IMR-90 (cell line): ENCODE measurements around the gene MTCL1. TPM values are rescaled to one million over a fixed set of nuclear protein-coding genes. Genes with fewer than 3 reads are reported as not detected.
A peak's percentile ranks its signal among the peaks of the same experiment; 100 is the strongest.

ENCODE experiments used
- ATAC-seq: fragments of 200-7000 bp; cut with Tn5 transposase; 2 replicates; pipeline ENCODE4 v1.9.1; 2020; ENCODE audit warnings: low read depth, mild to moderate bottlenecking, moderate library complexity
- BruUV-seq: library from RNA; stranded (reverse); fragments of 400-500 nt; replicated peaks from 2 replicates; lab custom pipeline; 2021; lab: Mats Ljungman, UMichigan
- CTCF ChIA-PET: fragments of 300-600 bp; formaldehyde crosslinking; extraction: SDS; loops from one replicate; lab custom pipeline; 2021; ENCODE audit warnings: antibody characterized with exemption; lab: Yijun Ruan, JAX
- POLR2A ChIA-PET: fragments of 300-600 bp; sonication (Branson Sonifier 250); formaldehyde crosslinking; loops from one replicate; lab custom pipeline; 2022; ENCODE audit warnings: antibody characterized with exemption; ENCODE audit not compliant: unreplicated experiment; lab: Charles Lee
- DNase-seq: peaks from one replicate; pipeline ENCODE4 v3.0.0; 2013
- H2AFZ ChIP-seq: replicated peaks from 2 replicates; pipeline ENCODE3; 2013; ENCODE audit warnings: low read length, mild to moderate bottlenecking; ENCODE audit not compliant: poor library complexity
- H2AK5ac ChIP-seq: 2 replicates; pipeline ENCODE4 v1.6.1; 2013; ENCODE audit warnings: low read depth, low read length, inconsistent platforms
- H2AK9ac ChIP-seq: replicated peaks from 2 replicates; pipeline ENCODE3; 2013; ENCODE audit warnings: mild to moderate bottlenecking, low read depth, low read length, moderate library complexity; ENCODE audit not compliant: poor library complexity
- H2BK120ac ChIP-seq: 2 replicates; pipeline ENCODE4 v1.6.1; 2013; ENCODE audit warnings: low read depth, low read length, inconsistent platforms
- H2BK15ac ChIP-seq: 3 replicates; pipeline ENCODE4 v1.6.1; 2013; ENCODE audit warnings: low read depth, low read length, inconsistent platforms
- H2BK20ac ChIP-seq: 2 replicates; pipeline ENCODE4 v1.6.1; 2013; ENCODE audit warnings: low read depth, mild to moderate bottlenecking, inconsistent platforms, low read length, moderate library complexity
- H2BK5ac ChIP-seq: 2 replicates; pipeline ENCODE4 v1.6.1; 2013; ENCODE audit warnings: mild to moderate bottlenecking, low read depth, low read length, inconsistent platforms; ENCODE audit not compliant: poor library complexity, severe bottlenecking
- H3K14ac ChIP-seq: replicated peaks from 2 replicates; pipeline ENCODE4 v1.6.1; 2013; ENCODE audit warnings: low read depth, low read length, inconsistent platforms
- H3K18ac ChIP-seq: 2 replicates; pipeline ENCODE4 v1.6.1; 2013; ENCODE audit warnings: low read depth, low read length, control low read depth
- H3K23ac ChIP-seq: 2 replicates; pipeline ENCODE4 v1.6.1; 2013; ENCODE audit warnings: low read depth, low read length, inconsistent platforms
- H3K27ac ChIP-seq: 2 replicates; pipeline ENCODE4 v1.5.1; 2013; ENCODE audit warnings: mild to moderate bottlenecking, control low read depth, low read length; ENCODE audit not compliant: insufficient read depth
- H3K27me3 ChIP-seq: 2 replicates; pipeline ENCODE4 v1.6.1; 2013; ENCODE audit warnings: low read length; ENCODE audit not compliant: control insufficient read depth, insufficient read depth
- H3K36me3 ChIP-seq: 2 replicates; pipeline ENCODE4 v1.6.1; 2013; ENCODE audit warnings: low read length, mixed read lengths; ENCODE audit not compliant: control insufficient read depth, insufficient read depth
- H3K4ac ChIP-seq: 2 replicates; pipeline ENCODE4 v1.6.1; 2013; ENCODE audit warnings: low read depth, low read length, inconsistent platforms
- H3K4me1 ChIP-seq: 2 replicates; pipeline ENCODE4 v1.6.1; 2013; ENCODE audit warnings: low read length, mixed read lengths; ENCODE audit not compliant: control insufficient read depth, insufficient read depth
- H3K4me2 ChIP-seq: 2 replicates; pipeline ENCODE4 v1.6.1; 2013; ENCODE audit warnings: low read depth, mild to moderate bottlenecking, control low read depth, low read length, moderate library complexity
- H3K4me3 ChIP-seq: 2 replicates; pipeline ENCODE4 v1.5.1; 2013; ENCODE audit warnings: low read depth, mild to moderate bottlenecking, control low read depth, low read length, moderate library complexity; ENCODE audit not compliant: insufficient read depth
- H3K56ac ChIP-seq: 2 replicates; pipeline ENCODE4 v1.6.1; 2013; ENCODE audit warnings: low read length, inconsistent platforms; ENCODE audit not compliant: insufficient read depth; ENCODE audit errors: extremely low read depth
- H3K79me1 ChIP-seq, 2 experiments: 2 replicates each; pipeline ENCODE4 v1.6.1; 2013; ENCODE audit warnings: low read length in 2 of 2, inconsistent platforms in 1 of 2, low read depth in 1 of 2
- H3K9ac ChIP-seq: 2 replicates; pipeline ENCODE4 v1.6.1; 2013; ENCODE audit warnings: low read depth, low read length, control low read depth
- H3K9me1 ChIP-seq: 2 replicates; pipeline ENCODE4 v1.6.1; 2013; ENCODE audit warnings: low read length, inconsistent platforms; ENCODE audit not compliant: insufficient read depth
- H3K9me3 ChIP-seq: 2 replicates; pipeline ENCODE4 v1.6.1; 2013; ENCODE audit warnings: low read length; ENCODE audit not compliant: control insufficient read depth, insufficient read depth
- H4K20me1 ChIP-seq: 2 replicates; pipeline ENCODE4 v1.6.1; 2013; ENCODE audit warnings: low read length, inconsistent platforms; ENCODE audit not compliant: insufficient read depth
- H4K5ac ChIP-seq: 2 replicates; pipeline ENCODE4 v1.6.1; 2013; ENCODE audit warnings: mild to moderate bottlenecking, low read depth, low read length, control low read depth
- H4K8ac ChIP-seq, 2 experiments: 2 replicates each; pipeline ENCODE4 v1.6.1; 2013; ENCODE audit warnings: low read depth in 2 of 2, low read length in 2 of 2, control low read depth in 1 of 2, inconsistent platforms in 1 of 2
- H4K91ac ChIP-seq: 2 replicates; pipeline ENCODE4 v1.6.1; 2013; ENCODE audit warnings: low read depth, low read length, inconsistent platforms; ENCODE audit not compliant: insufficient read depth
- BHLHE40 ChIP-seq: fragments of 150-350 bp; IDR thresholded peaks from 2 replicates; pipeline ENCODE4 v1.6.1; 2016; ENCODE audit warnings: mild to moderate bottlenecking, low read depth, low read length
- SMC3 ChIP-seq: fragments of 150-350 bp; IDR thresholded peaks from 2 replicates; pipeline ENCODE4 v1.6.1; 2016; ENCODE audit warnings: low read depth, mild to moderate bottlenecking, antibody characterized with exemption, low read length, moderate library complexity
- WGBS, 2 experiments: methylation state at CpG; one replicate each; pipeline versions ENCODE4 v1.1.5 to v1.1.7; 2013; ENCODE audit warnings: missing lambda C conversion rate in 2 of 2; ENCODE audit not compliant: insufficient read length in 1 of 2; ENCODE audit errors: extremely low coverage in 2 of 2; 5-methylcytosine and 5-hydroxymethylcytosine counted together
- dilution Hi-C: fragments of 300-500 bp; cut with HindIII; formaldehyde crosslinking; loops from one replicate; pipeline ENCODE4 v1.14.3; 2018; ENCODE audit warnings: low sequenced_read_pairs; ENCODE audit not compliant: unreplicated experiment
- in situ Hi-C: fragments of 300-500 bp; cut with MboI; formaldehyde crosslinking; loops from 3 replicates; pipeline ENCODE4 v1.14.3; 2019; ENCODE audit warnings: low sequenced_read_pairs, inconsistent platforms, mixed read lengths
- intact Hi-C: fragments of 100-400 bp; cut with micrococcal nuclease; formaldehyde crosslinking; loops from 2 replicates; pipeline ENCODE4 v1.10.0; 2022
- polyA plus RNA-seq, 3 experiments: library from polyadenylated mRNA; depleted of rRNA; stranded (reverse); fragments of >200 nt; gene quantifications; 2 replicates each; pipeline ENCODE4 v1.2.3, GENCODE V29; 2012; ENCODE audit warnings: low replicate concordance in 1 of 3
- total RNA-seq: library from RNA; depleted of rRNA; stranded (reverse); fragments of >200 nt; gene quantifications from 2 replicates; pipeline ENCODE4 v1.2.3, GENCODE V29; 2012

Gene MTCL1
- total and polyA plus RNA-seq, 2 of the 4 experiments (the other 2 are of a cell fraction): 29.0 to 45.3 TPM

DNA sequence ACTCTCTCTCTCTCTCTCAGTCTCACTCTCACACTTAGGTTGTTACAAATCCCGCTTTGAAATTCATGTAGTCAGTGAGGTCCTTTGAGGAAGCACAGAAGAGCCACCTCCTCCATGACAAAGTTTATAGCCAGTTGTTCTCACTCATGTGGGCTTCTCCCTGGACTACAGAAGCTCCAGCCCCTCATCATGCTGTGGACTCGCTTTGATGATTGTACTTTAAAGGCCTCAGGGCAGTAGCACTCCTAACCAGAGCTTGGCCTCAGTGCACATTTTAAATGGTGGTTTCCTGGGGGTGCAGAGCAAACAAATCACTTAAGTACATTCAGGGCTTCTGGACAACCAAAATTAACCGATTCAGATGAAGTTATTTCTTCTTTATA lies 115.7 kb downstream of the MTCL1 start:
- Histone ChIP-seq H4K5ac (peak overlapping the region; percentile 70), H2BK5ac (peak overlapping the region; percentile 76), H2AK5ac (peak overlapping the region; percentile 66; the same call in 1 of the 2 replicates), H3K9me1 (peaks cover 22% of the 10 kb centered on the region), H4K8ac (peak overlapping the region; percentile 13 to 68; a peak in 2 of 4 replicates), H2AK9ac (no peak overlapping the region), H2AFZ (no peak overlapping the region), H3K4me1 (peaks cover 9% of the 10 kb centered on the region), H3K9me3 (no peaks in the 10 kb centered on the region), H3K9ac (0 out of 2 replicates have a peak overlapping the region, but pooled peaks have one; percentile 2), H3K27me3 (no peaks in the 10 kb centered on the region), H3K4me3 (no peak overlapping the region), H4K91ac (peak overlapping the region; percentile 46), H3K4ac (peak overlapping the region; percentile 26), H3K14ac (peak overlapping the region; percentile 69), H3K23ac (peak overlapping the region; percentile 60), H4K20me1 (no peaks in the 10 kb centered on the region), H3K56ac (no peak overlapping the region), H3K18ac (peak overlapping the region; percentile 39), H3K4me2 (no peak overlapping the region), H2BK15ac (peak overlapping the region; percentile 49; the same call in 2 of the 3 replicates), H3K79me1 (peaks cover 34 to 63% of the 10 kb centered on the region in 2 experiments), H3K27ac (peak overlapping the region; percentile 30; the same call in 1 of the 2 replicates), H2BK120ac (peak overlapping the region; percentile 17), H2BK20ac (peak overlapping the region; percentile 12), H3K36me3 (peaks cover 71% of the 10 kb centered on the region)
- ATAC-seq: no peak
- no peak for TF ChIP-seq BHLHE40
- TF ChIP-seq SMC3: no peak
- DNase-seq: no peak
- WGBS, 2 experiments: no CpG with 5 or more reads among the region's 3 CpGs
- ChIA-PET POLR2A (no interaction called here), CTCF (no interaction called here)
- in situ Hi-C loops (no loop called here), dilution Hi-C loops (no loop called here), intact Hi-C loops (no loop called here)
- no TSS peak for BruUV-seq
